Mesenchymal stem cell (in vitro differentiated cells and primary cell): ENCODE results near the gene CASTOR1.

Experiments
- DNase-seq: peaks from one replicate; pipeline ENCODE4 v3.0.0-alpha.2; 2013
- H2AFZ ChIP-seq: one replicate; pipeline ENCODE4 v1.6.1; 2013; ENCODE audit warnings: low read depth, mild to moderate bottlenecking, control low read depth, inconsistent platforms, low read length, moderate library complexity
- H2AK5ac ChIP-seq: 2 replicates; pipeline ENCODE4 v1.6.1; 2013; ENCODE audit warnings: low read length, moderate library complexity, mild to moderate bottlenecking, inconsistent platforms; ENCODE audit not compliant: severe bottlenecking
- H2BK120ac ChIP-seq: one replicate; pipeline ENCODE4 v1.6.1; 2013; ENCODE audit warnings: low read depth, mild to moderate bottlenecking, inconsistent platforms, low read length, moderate library complexity
- H2BK12ac ChIP-seq, 2 experiments: one replicate each; pipeline ENCODE4 v1.6.1; 2013; ENCODE audit warnings: inconsistent platforms in 2 of 2, low read length in 2 of 2, mild to moderate bottlenecking in 2 of 2, moderate library complexity in 2 of 2, control low read depth in 1 of 2
- H2BK15ac ChIP-seq: one replicate; pipeline ENCODE4 v1.6.1; 2013; ENCODE audit warnings: mild to moderate bottlenecking, low read depth, inconsistent platforms; ENCODE audit not compliant: poor library complexity, severe bottlenecking
- H2BK5ac ChIP-seq: 2 replicates; pipeline ENCODE4 v1.6.1; 2013; ENCODE audit warnings: low read depth, mild to moderate bottlenecking, low read length, control low read depth, inconsistent platforms; ENCODE audit not compliant: poor library complexity, severe bottlenecking
- H3K14ac ChIP-seq, 2 experiments: one replicate each; pipeline ENCODE4 v1.6.1; 2013; ENCODE audit warnings: inconsistent platforms in 2 of 2, low read length in 2 of 2, control low read depth in 1 of 2, mild to moderate bottlenecking in 1 of 2, moderate library complexity in 1 of 2
- H3K18ac ChIP-seq, 2 experiments: one replicate each; pipeline ENCODE4 v1.6.1; 2013; ENCODE audit warnings: inconsistent platforms in 2 of 2, low read length in 2 of 2, control low read depth in 1 of 2, low read depth in 1 of 2, mild to moderate bottlenecking in 1 of 2
- H3K23ac ChIP-seq, 2 experiments: one replicate each; pipeline ENCODE4 v1.6.1; 2013; ENCODE audit warnings: inconsistent platforms in 2 of 2, low read length in 2 of 2, mild to moderate bottlenecking in 2 of 2, moderate library complexity in 2 of 2, control low read depth in 1 of 2
- H3K27ac ChIP-seq: 2 replicates; pipeline ENCODE4 v1.5.1; 2013; ENCODE audit warnings: mild to moderate bottlenecking, moderate library complexity, low read length, control low read depth, inconsistent platforms; ENCODE audit not compliant: poor library complexity, severe bottlenecking
- H3K27me3 ChIP-seq, 2 experiments: 2 replicates each; pipeline versions ENCODE4 v1.6.1 to v1.7.0; 2013; ENCODE audit warnings: low read length in 2 of 2, mild to moderate bottlenecking in 2 of 2, moderate library complexity in 2 of 2, control low read depth in 1 of 2, inconsistent platforms in 1 of 2; ENCODE audit not compliant: control insufficient read depth in 1 of 2, insufficient read depth in 1 of 2
- H3K36me3 ChIP-seq, 2 experiments: 2 replicates each; pipeline versions ENCODE4 v1.6.1 to v1.7.0; 2013; ENCODE audit warnings: low read length in 2 of 2, control low read depth in 1 of 2, inconsistent platforms in 1 of 2, low read depth in 1 of 2, mild to moderate bottlenecking in 1 of 2; ENCODE audit not compliant: insufficient read depth in 2 of 2, control insufficient read depth in 1 of 2
- H3K4ac ChIP-seq, 2 experiments: one replicate each; pipeline ENCODE4 v1.6.1; 2013; ENCODE audit warnings: inconsistent platforms in 2 of 2, low read length in 2 of 2, mild to moderate bottlenecking in 2 of 2, moderate library complexity in 2 of 2, control low read depth in 1 of 2, low read depth in 1 of 2
- H3K4me1 ChIP-seq: 2 replicates; pipeline ENCODE4 v1.6.1; 2013; ENCODE audit warnings: low read depth, low read length, control low read depth; ENCODE audit not compliant: control insufficient read depth, insufficient read depth
- H3K4me2 ChIP-seq: 2 replicates; pipeline ENCODE4 v1.6.1; 2013; ENCODE audit warnings: low read length, mild to moderate bottlenecking, inconsistent platforms; ENCODE audit not compliant: poor library complexity, severe bottlenecking
- H3K4me3 ChIP-seq, 2 experiments: 2 replicates each; pipeline versions ENCODE4 v1.5.1 to v1.7.0; 2013; ENCODE audit warnings: low read length in 2 of 2, mild to moderate bottlenecking in 2 of 2, control low read depth in 1 of 2, low read depth in 1 of 2; ENCODE audit not compliant: insufficient read depth in 1 of 2
- H3K79me1 ChIP-seq: replicated peaks from 2 replicates; pipeline ENCODE4 v1.6.1; 2013; ENCODE audit warnings: mild to moderate bottlenecking, control low read depth, low read length, inconsistent platforms; ENCODE audit not compliant: poor library complexity, severe bottlenecking
- H3K9ac ChIP-seq: 2 replicates; pipeline ENCODE4 v1.7.0; 2013; ENCODE audit warnings: mild to moderate bottlenecking, low read length, moderate library complexity
- H3K9me3 ChIP-seq: 2 replicates; pipeline ENCODE4 v1.7.0; 2013; ENCODE audit warnings: mild to moderate bottlenecking, low read length; ENCODE audit not compliant: control insufficient read depth
- H4K8ac ChIP-seq: one replicate; pipeline ENCODE4 v1.6.1; 2013; ENCODE audit warnings: inconsistent platforms, mild to moderate bottlenecking, low read length, moderate library complexity
- H4K91ac ChIP-seq: one replicate; pipeline ENCODE4 v1.6.1; 2013; ENCODE audit warnings: mild to moderate bottlenecking, low read length, inconsistent platforms
- WGBS: methylation state at CpG from one replicate; pipeline ENCODE4 v1.1.7; 2013; ENCODE audit warnings: mixed read lengths; 5-methylcytosine and 5-hydroxymethylcytosine counted together

CASTOR1 gene

GRCh38 chr22:30314915-30315314 lies 25.6 kb upstream of the CASTOR1 start:
- peak overlapping the region; percentile 82 for H4K91ac ChIP-seq
- H2AFZ ChIP-seq, result no peak overlapping the region
- H2BK5ac ChIP-seq, result no peak overlapping the region
- H3K14ac ChIP-seq, result no peak overlapping the region
- H2BK15ac ChIP-seq, result no peak overlapping the region
- H3K18ac ChIP-seq, result peak overlapping the region; percentile 28 to 53
- H2BK12ac ChIP-seq, result no peak overlapping the region
- H3K27ac ChIP-seq, result no peak overlapping the region
- H3K9ac ChIP-seq, result no peak overlapping the region
- H3K4ac ChIP-seq, result no peak overlapping the region
- H3K4me2 ChIP-seq, result peak overlapping the region; percentile 15
- 51% methylated on average over 8 of the region's 8 CpGs for WGBS
- H3K79me1 ChIP-seq, result peaks cover 17% of the 10 kb centered on the region
- H2AK5ac ChIP-seq, result no peak overlapping the region
- no peak overlapping the region for H3K23ac ChIP-seq
- no peaks in the 10 kb centered on the region for H3K9me3 ChIP-seq
- no peak overlapping the region for H3K4me3 ChIP-seq
- peak; percentile 68 for DNase-seq
- H3K36me3 ChIP-seq, result peaks cover 15 to 19% of the 10 kb centered on the region in 2 experiments
- H2BK120ac ChIP-seq, result no peak overlapping the region
- H4K8ac ChIP-seq, result peak overlapping the region; percentile 56
- peaks cover 51% of the 10 kb centered on the region for H3K4me1 ChIP-seq
- H3K27me3 ChIP-seq, result no peaks in the 10 kb centered on the region

GRCh38 chr22:30313527-30314363 lies 24.4 kb upstream of the CASTOR1 start:
- no peak overlapping the region for H2BK15ac ChIP-seq
- 88% methylated on average over 6 of the region's 8 CpGs for WGBS
- H2AFZ ChIP-seq, result no peak overlapping the region
- H3K23ac ChIP-seq, result no peak overlapping the region
- peaks cover 56% of the 10 kb centered on the region for H3K4me1 ChIP-seq
- peak overlapping the region; percentile 60 for H2AK5ac ChIP-seq
- no peak for DNase-seq
- no peak overlapping the region for H3K4me3 ChIP-seq
- H3K27ac ChIP-seq, result peak overlapping the region; percentile 8
- H3K4me2 ChIP-seq, result no peak overlapping the region
- H2BK12ac ChIP-seq, result peak overlapping the region in 1 of 2 experiments; percentile 11
- no peak overlapping the region for H4K8ac ChIP-seq
- peaks cover 11% of the 10 kb centered on the region for H3K79me1 ChIP-seq
- no peak overlapping the region for H2BK5ac ChIP-seq
- no peak overlapping the region for H3K4ac ChIP-seq
- no peaks in the 10 kb centered on the region for H3K27me3 ChIP-seq
- H4K91ac ChIP-seq, result peak overlapping the region; percentile 34
- H3K14ac ChIP-seq, result no peak overlapping the region
- H3K36me3 ChIP-seq, result peaks cover 4 to 9% of the 10 kb centered on the region in 2 experiments
- H3K18ac ChIP-seq, result no peak overlapping the region
- no peak overlapping the region for H2BK120ac ChIP-seq
- no peak overlapping the region for H3K9ac ChIP-seq
- H3K9me3 ChIP-seq, result no peaks in the 10 kb centered on the region

- no peak overlapping the region for H3K18ac ChIP-seq
- H3K9me3 ChIP-seq, result no peaks in the 10 kb centered on the region
- H3K4me3 ChIP-seq, result peak overlapping the region in 1 of 2 experiments; percentile 44
- H2BK12ac ChIP-seq, result no peak overlapping the region
- H4K91ac ChIP-seq, result no peak overlapping the region
- 64% methylated on average over 6 of the region's 6 CpGs for WGBS
- peak overlapping the region; percentile 34 for H3K27ac ChIP-seq
- no peak overlapping the region for H3K23ac ChIP-seq
- no peaks in the 10 kb centered on the region for H3K36me3 ChIP-seq
- no peak overlapping the region for H2AFZ ChIP-seq
- H3K4ac ChIP-seq, result no peak overlapping the region
- H2AK5ac ChIP-seq, result peak overlapping the region; percentile 11
- H4K8ac ChIP-seq, result no peak overlapping the region
- H2BK5ac ChIP-seq, result no peak overlapping the region
- peaks cover 11% of the 10 kb centered on the region for H3K79me1 ChIP-seq
- no peak overlapping the region for H2BK120ac ChIP-seq
- no peak overlapping the region for H2BK15ac ChIP-seq
- peak overlapping the region; percentile 16 for H3K9ac ChIP-seq
- H3K14ac ChIP-seq, result no peak overlapping the region
- no peak overlapping the region for H3K4me2 ChIP-seq
- H3K27me3 ChIP-seq, result no peaks in the 10 kb centered on the region
- DNase-seq, result peak; percentile 82
- H3K4me1 ChIP-seq, result peaks cover 59% of the 10 kb centered on the region
Measured at GRCh38 chr22:30312053-30312452, 22.7 kb upstream of the CASTOR1 start.

- Histone ChIP-seq H2BK5ac (no peak overlapping the region), H3K79me1 (peaks cover 13% of the 10 kb centered on the region), H3K27ac (peak overlapping the region; percentile 34), H2BK12ac (no peak overlapping the region), H2AK5ac (peak overlapping the region; percentile 19), H3K18ac (peak overlapping the region in 1 of 2 experiments; percentile 0), H4K8ac (no peak overlapping the region), H3K9me3 (no peaks in the 10 kb centered on the region), H2AFZ (no peak overlapping the region), H3K4me1 (peaks cover 59% of the 10 kb centered on the region), H2BK120ac (no peak overlapping the region), H3K4me3 (peak overlapping the region in 1 of 2 experiments; percentile 44), H3K4ac (no peak overlapping the region), H3K27me3 (no peaks in the 10 kb centered on the region), H3K9ac (peak overlapping the region; percentile 48), H3K14ac (no peak overlapping the region), H3K4me2 (no peak overlapping the region), H2BK15ac (no peak overlapping the region), H3K23ac (no peak overlapping the region), H4K91ac (no peak overlapping the region), H3K36me3 (no peaks in the 10 kb centered on the region)
- 91% methylated on average over 7 of the region's 8 CpGs for WGBS
- peak; percentile 58 for DNase-seq
Measured at GRCh38 chr22:30310881-30311771, 21.8 kb upstream of the CASTOR1 start.
